Mucosa of gallbladder (tissue), 1 donor: ENCODE measurements around the gene SDHB. TPM values are rescaled to one million over a fixed set of nuclear protein-coding genes. Genes with fewer than 3 reads are reported as not detected.

Experiments
- DNase-seq: peaks from one replicate; pipeline ENCODE4 v3.0.0-alpha.2; 2020; ENCODE audit warnings: low spot score
- total RNA-seq: library from RNA; stranded (reverse); gene quantifications from one replicate; pipeline ENCODE4 v1.2.1, GENCODE V29; 2021
- donor health status: DM: no; HTN: no; CAD: no.

The SDHB gene
- total RNA-seq, 1 donor from 2014 or later: 89.7 TPM

DNA sequence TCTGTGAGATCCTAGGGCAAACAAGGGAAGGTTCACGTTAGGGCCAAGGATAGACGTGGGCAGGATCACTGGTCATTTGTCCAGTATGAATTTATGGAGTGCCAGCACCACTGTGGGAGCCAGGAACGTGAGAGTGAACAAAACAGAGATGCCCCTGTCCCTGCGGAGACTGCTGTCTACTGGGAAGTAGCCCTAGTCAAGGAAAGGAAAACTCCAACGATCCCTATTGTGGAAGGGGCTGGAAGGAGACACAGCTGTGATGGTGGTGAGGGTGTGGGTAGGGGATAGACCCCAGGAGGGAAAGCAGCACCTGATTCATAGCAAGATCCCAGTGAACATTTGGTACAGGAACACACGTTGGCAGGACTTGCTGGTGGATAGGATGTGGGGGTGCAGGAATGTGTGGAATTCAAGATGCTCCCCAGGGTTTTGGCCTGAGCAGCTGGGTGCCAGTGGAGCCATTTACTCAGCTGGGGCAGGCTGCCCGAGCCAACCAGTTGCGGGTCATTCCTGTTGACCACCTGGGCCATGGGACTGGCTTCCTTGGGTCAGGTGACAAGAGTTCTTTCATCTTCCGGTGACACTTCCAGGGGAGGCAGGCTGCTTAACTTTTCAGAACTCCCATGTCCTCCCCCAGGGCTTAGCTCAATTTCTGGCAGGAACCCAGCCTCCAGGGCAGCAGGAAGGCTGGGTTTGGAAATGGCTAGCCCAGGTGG is 40.9 kb downstream of the SDHB start:
- DNase-seq: no peak

GRCh38 chr1:17011439-17012307 is 42.2 kb downstream of the SDHB start, which contains the start of gene ATP13A2:
Gene ATP13A2 (minus strand): TSS chr1:17011928. CDS start chr1:17011738, 190 bp downstream.
- DNase-seq: peak; percentile 75

DNA sequence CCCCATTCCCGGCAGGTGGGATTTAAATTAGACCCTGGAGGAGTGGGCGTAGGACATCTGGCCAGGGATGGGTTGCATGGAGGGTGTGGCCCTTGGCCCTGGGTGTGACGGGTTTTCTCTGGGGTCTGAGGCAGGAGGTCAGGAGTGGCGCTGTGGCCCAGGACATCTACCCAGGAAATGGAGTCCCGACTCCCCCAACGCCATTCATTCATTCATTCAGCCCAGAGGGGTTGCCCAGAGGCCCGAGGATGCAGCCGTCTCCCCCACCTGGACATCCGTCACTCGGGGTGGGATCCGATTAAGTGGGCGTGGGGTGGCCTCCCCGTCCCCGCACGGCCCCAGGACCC is 42.8 kb downstream of the SDHB start:
- no peak for DNase-seq

GRCh38 chr1:17009706-17010105 is 44.1 kb downstream of the SDHB start:
- DNase-seq: no peak

GRCh38 chr1:17008208-17008855 is 45.5 kb downstream of the SDHB start:
- DNase-seq: no peak

GRCh38 chr1:17007121-17007520 is 46.7 kb downstream of the SDHB start:
- DNase-seq: no peak

DNA sequence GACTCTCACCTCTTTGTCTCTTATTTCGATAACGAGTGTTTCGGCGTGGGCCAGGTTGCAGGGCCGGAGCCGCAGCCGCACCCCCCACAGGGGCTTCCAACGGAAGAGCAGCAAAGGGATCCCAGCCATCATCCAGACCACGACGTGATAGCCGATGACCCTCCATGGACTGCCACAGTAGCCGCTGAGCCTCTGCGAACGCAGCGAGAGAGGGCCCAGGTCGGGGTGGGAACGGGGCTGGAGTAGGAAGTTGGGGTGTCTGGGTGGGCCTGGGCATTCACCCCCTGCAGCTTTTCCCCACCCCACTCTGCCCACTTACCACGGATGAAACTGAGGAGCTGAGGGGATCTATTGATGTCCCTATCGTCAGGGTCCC is 48.5 kb downstream of the SDHB start:
- DNase-seq: no peak

DNA sequence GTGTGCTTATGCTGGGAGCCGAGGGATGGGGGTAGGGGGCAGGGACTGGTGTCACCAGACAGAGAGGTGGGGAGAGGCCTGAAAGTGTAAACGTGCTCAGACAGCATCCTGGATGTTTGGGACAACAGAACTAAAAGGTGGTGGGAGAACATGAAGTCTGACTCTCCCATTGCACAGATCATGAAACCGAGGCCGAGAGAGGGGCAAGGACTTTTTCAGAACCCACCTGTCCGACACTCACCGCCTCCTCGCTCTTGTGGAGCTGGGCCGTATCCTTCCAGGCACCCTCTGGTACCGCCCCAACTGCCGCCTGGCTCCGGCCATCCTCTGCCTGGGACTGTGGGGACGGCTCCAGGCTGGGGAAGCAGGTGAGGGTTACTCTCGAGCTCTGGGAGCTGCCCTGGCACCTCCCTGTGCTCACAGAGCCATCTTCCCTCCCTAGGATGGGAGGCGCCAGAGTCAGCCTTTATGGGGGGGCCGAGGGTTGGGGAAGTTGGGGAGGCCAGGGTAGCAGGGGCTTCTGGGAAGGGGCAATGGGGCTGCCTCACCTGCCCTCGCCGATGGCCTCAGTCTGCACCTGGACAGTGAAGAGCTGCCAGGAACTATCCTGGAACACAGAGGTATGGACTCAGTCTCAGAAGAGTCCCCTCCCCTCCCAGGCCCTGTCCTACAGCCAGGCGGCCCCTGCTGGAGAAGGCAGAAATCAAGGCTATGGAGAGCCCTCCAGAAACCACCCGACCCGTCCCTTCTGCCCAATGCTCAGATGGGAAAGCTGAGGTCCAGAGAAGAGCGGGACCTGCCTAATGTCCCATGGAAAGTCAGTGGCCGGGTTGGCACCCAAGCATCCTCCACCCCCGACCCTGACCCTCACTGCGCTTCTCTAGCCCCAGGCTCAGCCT is 49.1 kb downstream of the SDHB start:
- no peak for DNase-seq

- no peak for DNase-seq
These were observed 51.3 kb downstream of the SDHB start for GRCh38 chr1:17002524-17002902.

GRCh38 chr1:17001760-17002523 is 51.9 kb downstream of the SDHB start:
- no peak for DNase-seq

- no peak for DNase-seq
These were observed 54.0 kb downstream of the SDHB start for GRCh38 chr1:16999863-17000262.

- DNase-seq: no peak
These were observed 55.2 kb downstream of the SDHB start for GRCh38 chr1:16998589-16998988.

GRCh38 chr1:16996845-16997244 is 57.0 kb downstream of the SDHB start:
- no peak for DNase-seq

- DNase-seq: no peak
These were observed 60.3 kb downstream of the SDHB start for GRCh38 chr1:16993521-16994038.

DNA sequence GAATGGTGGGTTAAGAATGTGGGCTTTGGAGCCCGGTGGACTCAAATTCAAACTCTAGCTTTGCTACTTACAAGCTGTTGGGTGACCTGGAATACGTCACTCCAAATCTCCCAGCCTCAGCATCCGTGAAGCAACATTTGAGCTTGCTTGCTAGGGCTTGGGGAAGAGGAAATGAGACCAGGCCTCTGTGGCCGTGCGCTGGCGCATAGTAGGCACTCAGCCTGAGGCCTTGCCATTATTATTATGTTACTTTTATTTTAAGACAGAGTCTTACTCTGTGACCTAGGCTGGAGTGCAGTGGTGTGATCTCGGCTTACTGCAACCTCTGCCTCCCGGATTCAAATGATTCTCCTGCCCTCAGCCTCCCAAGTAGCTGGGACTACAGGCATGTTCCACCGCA is 61.2 kb downstream of the SDHB start:
- DNase-seq: no peak

- no peak for DNase-seq
These were observed 61.7 kb downstream of the SDHB start for GRCh38 chr1:16992102-16992501.

GRCh38 chr1:16991571-16991970 is 62.3 kb downstream of the SDHB start:
- no peak for DNase-seq

- no peak for DNase-seq
These were observed 64.0 kb downstream of the SDHB start for GRCh38 chr1:16989676-16990391.

DNA sequence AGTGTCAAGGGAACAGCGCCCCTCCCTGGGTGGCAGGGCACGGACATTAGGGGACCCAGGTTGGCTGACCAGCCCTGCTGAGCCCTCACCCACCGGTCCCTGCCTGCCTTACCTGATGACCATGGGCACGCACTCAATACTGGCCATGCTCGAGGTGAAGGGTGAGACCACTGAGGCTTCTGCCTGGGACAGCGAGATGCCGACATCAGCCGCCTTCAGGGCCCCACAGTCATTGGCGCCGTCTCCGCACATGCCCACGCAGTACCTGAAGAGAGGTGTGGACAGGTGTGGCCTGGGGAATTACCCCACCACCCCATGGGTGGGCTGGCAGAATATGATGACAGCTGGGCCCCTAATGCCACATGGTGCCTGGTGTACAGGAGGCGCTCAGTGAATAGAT is 65.6 kb downstream of the SDHB start:
- no peak for DNase-seq

DNA sequence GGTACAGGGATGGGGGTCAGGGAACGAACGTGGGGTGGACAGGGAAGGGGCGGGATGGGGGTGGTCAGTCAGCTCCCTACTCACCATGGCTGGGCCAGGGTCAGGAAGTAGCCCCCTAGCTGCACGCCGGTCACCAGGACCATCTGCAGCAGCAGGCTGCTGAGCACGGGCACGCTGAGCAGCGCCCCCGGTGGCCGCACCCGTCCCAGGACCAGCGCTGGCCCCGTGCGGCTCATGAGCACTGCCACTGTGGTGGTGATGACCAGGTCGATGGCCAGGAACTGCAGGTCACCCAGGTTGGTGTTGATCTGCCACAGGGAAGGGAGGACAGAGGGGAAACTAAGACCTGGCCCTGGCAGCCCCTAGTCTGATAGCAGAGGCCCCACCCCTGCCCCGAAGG is 66.9 kb downstream of the SDHB start:
- DNase-seq: no peak
